ENCODE results near the gene DNAJB1.
A peak's percentile ranks its signal among the peaks of the same experiment; 100 is the strongest.

The DNAJB1 gene

DNA sequence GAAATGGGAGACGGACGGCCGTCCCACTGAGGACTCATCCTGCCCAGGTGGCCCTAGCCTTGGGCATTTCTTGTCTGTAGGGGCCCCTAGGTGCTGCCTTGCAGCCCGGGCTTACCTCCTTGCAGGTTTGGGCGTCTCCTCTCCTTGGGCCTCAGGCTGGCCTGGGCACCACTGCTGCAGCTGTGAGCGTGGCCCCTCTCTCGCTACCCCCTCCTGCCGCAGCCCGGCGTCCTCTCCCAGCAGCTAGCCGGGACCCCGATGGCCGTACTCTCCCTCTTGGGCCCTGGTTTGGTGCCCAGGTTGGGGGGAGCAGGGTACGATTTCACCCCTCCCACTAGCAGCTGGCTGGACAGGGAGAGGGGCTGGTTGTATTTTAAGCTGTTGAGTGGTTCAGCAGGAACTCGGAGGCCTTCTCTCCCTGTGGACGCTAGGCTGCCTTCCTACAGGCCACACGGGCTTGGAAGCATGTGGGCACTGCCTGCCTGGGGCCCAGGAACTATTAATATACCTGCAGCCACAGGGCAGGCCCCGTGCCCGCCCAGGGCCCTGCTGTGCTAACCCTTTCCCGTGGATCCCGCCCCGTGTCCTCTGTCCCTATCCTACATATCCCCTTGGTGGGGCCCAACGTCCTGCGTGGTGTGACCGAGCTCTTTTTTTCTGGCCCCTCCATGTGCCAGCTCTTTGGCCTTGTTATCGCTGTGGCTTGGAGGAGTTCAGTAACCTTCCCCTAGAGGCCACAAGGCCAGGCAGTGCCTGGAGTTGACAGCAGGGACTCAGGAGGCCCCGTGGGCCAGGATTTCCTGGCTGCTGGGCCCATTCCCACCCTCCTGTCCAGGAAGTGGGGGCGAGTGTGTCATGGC lies 41.9 kb upstream of the DNAJB1 start:
- Histone ChIP-seq H3K36me3 (ENCODE audit: control insufficient read depth in 4 of 4, insufficient read depth in 4 of 4, low read length in 3 of 4) (peaks cover 0 to 26% (median 10%) of the 10 kb centered on the region in 4 experiments), H3K9me3 (ENCODE audit: control extremely low read depth in 1 of 5, control insufficient read depth in 4 of 5, insufficient read depth in 2 of 5, low read depth in 1 of 5, low read length in 4 of 5) (no peaks in the 10 kb centered on the region), H3K4me3 (ENCODE audit: control insufficient read depth in 1 of 7, extremely low read depth in 1 of 7, insufficient read depth in 4 of 7, low read depth in 2 of 7, low read length in 6 of 7) (peak overlapping the region in 2 of 7 experiments; percentile 11 to 33), H3K27ac (ENCODE audit: insufficient read depth in 1 of 2, low read depth in 1 of 2, low read length in 2 of 2, poor library complexity in 1 of 2, severe bottlenecking in 2 of 2) (peak overlapping the region; percentile 48 to 69), H3K27me3 (replicated peaks in 2 of 5; ENCODE audit: control insufficient read depth in 4 of 5, insufficient read depth in 5 of 5, low read length in 4 of 5) (no peaks in the 10 kb centered on the region), H3K4me1 (ENCODE audit: control extremely low read depth in 1 of 4, control insufficient read depth in 4 of 4, insufficient read depth in 4 of 4, low read length in 3 of 4) (peaks cover 0 to 43% (median 29%) of the 10 kb centered on the region in 4 experiments)
- ChIA-PET CTCF (interaction anchor here (0.9 to 2.0 kb wide), 7 partner anchors 9 to 130 kb away, joined by 3 to 16 read pairs (median 3); partner anchors contain the start of gene ZNF333), POLR2A (interaction anchor here (0.7 kb wide), 1 partner anchor 42 kb away, joined by 3 read pairs; no protein-coding TSS in a partner anchor)
- DNase-seq: peak in 2 of 3 donors; percentile 35 to 53
- 49% methylated on average over 23 of the region's 28 CpGs for WGBS (ENCODE audit: insufficient coverage)

DNA sequence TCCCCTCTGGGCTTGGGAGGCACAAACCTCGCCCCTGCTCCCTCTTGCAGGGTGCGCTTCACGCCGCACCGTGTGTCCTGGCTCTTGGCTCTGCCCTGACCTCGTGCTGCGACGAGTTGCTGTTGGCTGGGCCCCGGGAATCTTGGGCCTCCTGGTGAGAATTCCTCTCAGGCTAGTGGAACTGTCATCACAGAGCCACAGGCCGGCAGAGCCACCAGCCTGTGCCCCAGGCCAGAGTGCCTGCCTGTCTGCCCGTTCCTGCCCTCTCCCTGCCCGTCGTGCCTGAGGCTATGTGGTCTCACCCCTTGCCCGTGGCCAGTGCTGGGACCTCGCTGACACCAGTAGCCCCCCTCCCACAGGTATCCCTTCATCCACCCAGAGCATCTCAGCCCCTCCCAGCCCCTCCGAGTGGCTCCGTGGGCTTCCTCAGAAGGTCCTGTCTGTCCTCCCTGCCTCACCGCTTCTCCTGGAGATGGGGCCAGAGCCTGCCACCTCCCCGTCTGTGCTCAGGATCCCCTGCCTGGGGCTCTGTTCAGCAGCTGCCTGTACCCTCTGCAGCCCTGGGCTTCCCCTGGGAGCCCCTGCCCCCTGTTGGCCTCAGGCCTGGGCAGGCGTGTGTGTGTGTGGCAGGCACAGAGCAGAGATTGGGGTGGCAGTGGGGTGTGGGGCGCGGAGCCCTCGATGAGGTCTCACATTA lies 40.3 kb upstream of the DNAJB1 start:
- H3K9me3 ChIP-seq (ENCODE audit: control extremely low read depth in 1 of 5, control insufficient read depth in 4 of 5, insufficient read depth in 2 of 5, low read depth in 1 of 5, low read length in 4 of 5): no peaks in the 10 kb centered on the region
- CTCF ChIA-PET: interaction anchor here (1.3 to 3.0 kb wide), 2 partner anchors 13 to 128 kb away, joined by 3 to 24 read pairs; no protein-coding TSS in a partner anchor
- no peak overlapping the region for H3K4me3 ChIP-seq (ENCODE audit: control insufficient read depth in 1 of 7, extremely low read depth in 1 of 7, insufficient read depth in 4 of 7, low read depth in 2 of 7, low read length in 6 of 7)
- peaks cover 0 to 41% (median 29%) of the 10 kb centered on the region in 4 experiments for H3K4me1 ChIP-seq (ENCODE audit: control extremely low read depth in 1 of 4, control insufficient read depth in 4 of 4, insufficient read depth in 4 of 4, low read length in 3 of 4)
- peaks cover 0 to 21% (median 6%) of the 10 kb centered on the region in 4 experiments for H3K36me3 ChIP-seq (ENCODE audit: control insufficient read depth in 4 of 4, insufficient read depth in 4 of 4, low read length in 3 of 4)
- 96% methylated on average over 18 of the region's 23 CpGs for WGBS (ENCODE audit: insufficient coverage)
- POLR2A ChIA-PET: no interaction called here
- H3K27ac ChIP-seq (ENCODE audit: insufficient read depth in 1 of 2, low read depth in 1 of 2, low read length in 2 of 2, poor library complexity in 1 of 2, severe bottlenecking in 2 of 2): no peak overlapping the region
- DNase-seq: no peak
- H3K27me3 ChIP-seq (replicated peaks in 2 of 5; ENCODE audit: control insufficient read depth in 4 of 5, insufficient read depth in 5 of 5, low read length in 4 of 5): no peaks in the 10 kb centered on the region

DNA sequence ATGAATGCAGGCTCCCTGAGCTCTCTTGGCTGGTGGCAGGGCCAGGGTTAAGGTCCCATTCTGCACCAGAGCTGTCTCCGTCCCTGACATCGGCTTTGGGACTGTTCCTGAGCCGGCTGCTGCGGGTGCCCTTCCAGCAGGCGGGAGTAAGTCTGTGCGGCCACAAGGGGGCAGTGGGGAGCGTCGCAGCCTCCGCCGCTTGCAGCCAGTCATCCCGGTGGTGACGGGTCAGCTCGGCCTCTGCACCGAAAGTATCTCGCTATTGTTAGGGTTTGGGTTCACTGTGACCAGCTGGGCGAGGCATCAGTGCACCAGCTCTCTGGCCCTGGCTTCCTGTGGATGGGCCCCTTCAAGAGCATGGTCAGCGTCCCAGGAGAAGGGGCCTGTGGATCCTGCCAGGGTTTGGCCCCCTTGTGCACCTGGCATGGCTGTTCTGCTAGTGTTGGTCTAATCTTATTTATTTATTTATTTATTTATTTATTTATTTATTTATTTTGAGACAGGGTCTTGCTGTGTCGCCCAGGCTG lies 38.5 kb upstream of the DNAJB1 start:
- peak; percentile 78 to 87 (median 84) for DNase-seq
- Histone ChIP-seq H3K4me1 (ENCODE audit: control extremely low read depth in 1 of 4, control insufficient read depth in 4 of 4, insufficient read depth in 4 of 4, low read length in 3 of 4) (peaks cover 0 to 43% (median 38%) of the 10 kb centered on the region in 4 experiments), H3K36me3 (ENCODE audit: control insufficient read depth in 4 of 4, insufficient read depth in 4 of 4, low read length in 3 of 4) (peaks cover 0 to 16% (median 1%) of the 10 kb centered on the region in 4 experiments), H3K9me3 (ENCODE audit: control extremely low read depth in 1 of 5, control insufficient read depth in 4 of 5, insufficient read depth in 2 of 5, low read depth in 1 of 5, low read length in 4 of 5) (no peaks in the 10 kb centered on the region), H3K4me3 (ENCODE audit: control insufficient read depth in 1 of 7, extremely low read depth in 1 of 7, insufficient read depth in 4 of 7, low read depth in 2 of 7, low read length in 6 of 7) (peak overlapping the region in 2 of 7 experiments; percentile 19 to 70), H3K27ac (ENCODE audit: insufficient read depth in 1 of 2, low read depth in 1 of 2, low read length in 2 of 2, poor library complexity in 1 of 2, severe bottlenecking in 2 of 2) (no peak overlapping the region), H3K27me3 (replicated peaks in 2 of 5; ENCODE audit: control insufficient read depth in 4 of 5, insufficient read depth in 5 of 5, low read length in 4 of 5) (no peaks in the 10 kb centered on the region)
- WGBS (ENCODE audit: insufficient coverage): 8% methylated on average over 15 of the region's 18 CpGs
- POLR2A ChIA-PET: interaction anchor here (1.2 to 3.1 kb wide), 2 partner anchors 14 to 39 kb away, joined by 4 to 11 read pairs; partner anchors contain the start of gene DNAJB1
- CTCF ChIA-PET: interaction anchor here (0.6 to 4.4 kb wide), 18 partner anchors 9 to 137 kb away, joined by 3 to 26 read pairs (median 4); partner anchors contain the start of genes NDUFB7 and ZNF333

DNA sequence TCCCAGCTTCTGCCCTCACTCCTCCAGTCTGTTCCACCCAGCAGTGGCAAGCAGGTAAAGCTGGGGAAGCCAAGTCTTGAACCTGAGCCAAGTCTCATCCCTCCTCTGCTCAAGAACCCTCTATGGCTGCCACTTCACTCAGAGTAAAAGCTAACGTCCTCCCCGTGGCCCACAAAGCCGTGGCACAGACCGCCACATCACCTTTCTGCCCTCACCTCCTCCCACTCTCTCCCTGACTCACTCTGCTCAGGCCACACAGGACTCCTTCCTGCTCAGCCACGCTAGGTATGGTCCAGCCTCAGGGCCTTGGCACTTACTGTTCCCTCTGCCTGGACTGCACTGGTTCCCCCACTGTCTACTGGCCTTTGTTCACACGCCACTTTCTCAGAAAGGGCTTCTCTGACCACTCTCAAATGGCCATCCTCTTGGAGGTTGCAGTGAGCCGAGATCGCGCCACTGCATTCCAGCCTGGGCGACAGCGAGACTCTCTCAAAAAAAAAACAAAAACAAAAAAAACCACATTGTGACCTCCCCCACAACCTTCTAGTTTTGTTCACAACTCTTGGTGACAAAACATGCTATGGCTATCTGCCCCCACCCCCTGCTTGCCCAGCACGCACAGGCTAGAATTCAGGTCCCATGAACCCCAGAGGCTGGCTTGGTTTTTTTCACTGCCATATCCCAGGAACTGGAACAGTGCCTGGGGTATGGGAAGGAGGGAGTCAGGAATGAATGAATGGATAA lies 37.9 kb upstream of the DNAJB1 start:
- ChIA-PET POLR2A (interaction anchor here (1.2 to 3.1 kb wide), 2 partner anchors 14 to 38 kb away, joined by 4 to 11 read pairs; partner anchors contain the start of gene DNAJB1), CTCF (interaction anchor here (0.6 to 4.4 kb wide), 19 partner anchors 8 to 182 kb away, joined by 3 to 26 read pairs (median 4); partner anchors contain the start of gene NDUFB7)
- Histone ChIP-seq H3K36me3 (ENCODE audit: control insufficient read depth in 4 of 4, insufficient read depth in 4 of 4, low read length in 3 of 4) (peaks cover 0 to 16% (median 1%) of the 10 kb centered on the region in 4 experiments), H3K27ac (ENCODE audit: insufficient read depth in 1 of 2, low read depth in 1 of 2, low read length in 2 of 2, poor library complexity in 1 of 2, severe bottlenecking in 2 of 2) (no peak overlapping the region), H3K4me3 (ENCODE audit: control insufficient read depth in 1 of 7, extremely low read depth in 1 of 7, insufficient read depth in 4 of 7, low read depth in 2 of 7, low read length in 6 of 7) (peak overlapping the region in 2 of 7 experiments; percentile 19 to 70), H3K27me3 (replicated peaks in 2 of 5; ENCODE audit: control insufficient read depth in 4 of 5, insufficient read depth in 5 of 5, low read length in 4 of 5) (no peaks in the 10 kb centered on the region), H3K9me3 (ENCODE audit: control extremely low read depth in 1 of 5, control insufficient read depth in 4 of 5, insufficient read depth in 2 of 5, low read depth in 1 of 5, low read length in 4 of 5) (no peaks in the 10 kb centered on the region), H3K4me1 (ENCODE audit: control extremely low read depth in 1 of 4, control insufficient read depth in 4 of 4, insufficient read depth in 4 of 4, low read length in 3 of 4) (peaks cover 0 to 49% (median 37%) of the 10 kb centered on the region in 4 experiments)
- 92% methylated on average over 9 of the region's 12 CpGs for WGBS (ENCODE audit: insufficient coverage)
- no peak for DNase-seq

DNA sequence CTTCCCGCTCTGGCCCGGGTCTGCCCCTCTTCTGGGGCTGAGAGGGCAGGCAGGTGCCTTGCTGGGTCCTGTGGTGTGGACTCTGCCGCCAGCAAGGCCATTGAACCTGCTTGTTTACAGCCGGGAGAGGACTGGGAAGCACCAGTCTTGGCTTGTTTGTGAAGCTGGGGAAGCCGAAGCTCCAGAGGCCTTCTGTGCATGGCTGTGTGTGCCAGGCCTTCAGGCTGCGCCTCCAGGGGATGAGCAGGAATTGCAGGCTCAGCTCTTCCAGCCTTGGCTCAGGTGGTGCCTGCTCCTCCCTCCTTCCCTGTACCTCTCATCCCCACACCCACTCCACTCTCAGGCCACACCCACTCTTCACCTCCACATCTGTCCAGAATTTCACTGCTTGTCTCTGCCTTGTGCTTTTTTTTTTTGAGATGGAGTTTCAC lies 36.2 kb upstream of the DNAJB1 start:
- POLR2A ChIA-PET: interaction anchor here (3.1 kb wide), 1 partner anchor 36 kb away, joined by 11 read pairs; the partner anchor contains the start of gene DNAJB1
- CTCF ChIA-PET: interaction anchor here (0.8 to 4.4 kb wide), 11 partner anchors 9 to 132 kb away, joined by 3 to 26 read pairs (median 5); partner anchors contain the start of genes NDUFB7 and TECR
- Histone ChIP-seq H3K27me3 (replicated peaks in 2 of 5; ENCODE audit: control insufficient read depth in 4 of 5, insufficient read depth in 5 of 5, low read length in 4 of 5) (no peaks in the 10 kb centered on the region), H3K9me3 (ENCODE audit: control extremely low read depth in 1 of 5, control insufficient read depth in 4 of 5, insufficient read depth in 2 of 5, low read depth in 1 of 5, low read length in 4 of 5) (no peaks in the 10 kb centered on the region), H3K27ac (ENCODE audit: insufficient read depth in 1 of 2, low read depth in 1 of 2, low read length in 2 of 2, poor library complexity in 1 of 2, severe bottlenecking in 2 of 2) (no peak overlapping the region), H3K36me3 (ENCODE audit: control insufficient read depth in 4 of 4, insufficient read depth in 4 of 4, low read length in 3 of 4) (peaks cover 0 to 21% (median 2%) of the 10 kb centered on the region in 4 experiments), H3K4me3 (ENCODE audit: control insufficient read depth in 1 of 7, extremely low read depth in 1 of 7, insufficient read depth in 4 of 7, low read depth in 2 of 7, low read length in 6 of 7) (no peak overlapping the region), H3K4me1 (ENCODE audit: control extremely low read depth in 1 of 4, control insufficient read depth in 4 of 4, insufficient read depth in 4 of 4, low read length in 3 of 4) (peaks cover 0 to 45% (median 34%) of the 10 kb centered on the region in 4 experiments)
- WGBS (ENCODE audit: insufficient coverage): 82% methylated on average over 6 of the region's 6 CpGs
- no peak for DNase-seq

DNA sequence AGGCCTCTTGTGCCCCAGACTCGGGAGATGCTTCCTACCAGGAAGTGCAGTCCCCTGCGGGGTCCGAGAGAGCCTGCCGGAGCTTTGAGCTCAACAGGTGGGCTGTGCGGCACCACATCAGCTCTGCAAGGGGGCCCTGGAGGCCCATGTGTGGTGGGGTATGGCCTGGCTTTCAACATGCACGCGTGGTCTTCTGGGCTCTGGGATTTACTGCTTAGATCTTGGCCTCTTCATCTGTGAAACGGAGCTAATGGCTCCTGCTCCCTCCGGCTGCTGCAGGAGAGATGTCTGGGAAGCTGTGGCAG lies 35.7 kb upstream of the DNAJB1 start:
- CTCF ChIA-PET: interaction anchor here (0.8 to 4.4 kb wide), 11 partner anchors 8 to 132 kb away, joined by 3 to 26 read pairs (median 4); partner anchors contain the start of genes NDUFB7 and TECR
- POLR2A ChIA-PET: interaction anchor here (3.1 kb wide), 1 partner anchor 36 kb away, joined by 11 read pairs; the partner anchor contains the start of gene DNAJB1
- Histone ChIP-seq H3K4me1 (ENCODE audit: control extremely low read depth in 1 of 4, control insufficient read depth in 4 of 4, insufficient read depth in 4 of 4, low read length in 3 of 4) (peaks cover 0 to 42% (median 34%) of the 10 kb centered on the region in 4 experiments), H3K9me3 (ENCODE audit: control extremely low read depth in 1 of 5, control insufficient read depth in 4 of 5, insufficient read depth in 2 of 5, low read depth in 1 of 5, low read length in 4 of 5) (no peaks in the 10 kb centered on the region), H3K4me3 (ENCODE audit: control insufficient read depth in 1 of 7, extremely low read depth in 1 of 7, insufficient read depth in 4 of 7, low read depth in 2 of 7, low read length in 6 of 7) (no peak overlapping the region), H3K27ac (ENCODE audit: insufficient read depth in 1 of 2, low read depth in 1 of 2, low read length in 2 of 2, poor library complexity in 1 of 2, severe bottlenecking in 2 of 2) (peak overlapping the region in 1 of 2 experiments; percentile 4), H3K36me3 (ENCODE audit: control insufficient read depth in 4 of 4, insufficient read depth in 4 of 4, low read length in 3 of 4) (peaks cover 0 to 21% (median 2%) of the 10 kb centered on the region in 4 experiments), H3K27me3 (replicated peaks in 2 of 5; ENCODE audit: control insufficient read depth in 4 of 5, insufficient read depth in 5 of 5, low read length in 4 of 5) (no peaks in the 10 kb centered on the region)
- no peak for DNase-seq
- WGBS (ENCODE audit: insufficient coverage): 82% methylated on average over 8 of the region's 9 CpGs

Measured in common myeloid progenitor, CD34-positive (primary cell).